ENCODE measurements around the gene COL21A1.

COL21A1 gene

GRCh38 chr6:56220078-56220477, 27.3 kb downstream of the COL21A1 start (continued):
- TF ChIP-seq MEIS1 (CRISPR knock-in tag; IDR thresholded peaks at IDR 0.05; ENCODE audit: borderline replicate concordance) (peak; percentile 73; the same call in 1 of the 2 replicates), ZNF292 (tag by site-specific recombination; IDR thresholded peaks at IDR 0.05; ENCODE audit: borderline replicate concordance, low read depth) (no peak), FEZF1 (tag by site-specific recombination; IDR thresholded peaks at IDR 0.05) (peak; percentile 26; the same call in 1 of the 2 replicates), ZNF391 (tag by site-specific recombination; IDR thresholded peaks at IDR 0.05; ENCODE audit: borderline replicate concordance, low read depth) (no peak), ZNF354C (tag by site-specific recombination; IDR thresholded peaks at IDR 0.05; ENCODE audit: borderline replicate concordance, low read depth) (no peak), ZNF221 (tag by site-specific recombination; IDR thresholded peaks at IDR 0.05; ENCODE audit: borderline replicate concordance) (no peak)

- H3K4me3 ChIP-seq (ENCODE audit: low read depth, low read length), result no peak overlapping the region
- no peak overlapping the region for H3K27ac ChIP-seq (ENCODE audit: extremely low read depth, low read depth, low read length)
- ChIA-PET CTCF (no interaction called here), POLR2A (no interaction called here)
- TF ChIP-seq ZNF16 (tag by site-specific recombination; IDR thresholded peaks at IDR 0.05; ENCODE audit: low read depth) (no peak), SCRT2 (tag by site-specific recombination; IDR thresholded peaks at IDR 0.05) (no peak), ZNF658 (tag by site-specific recombination; IDR thresholded peaks at IDR 0.05) (no peak), ZNF488 (tag by site-specific recombination; IDR thresholded peaks at IDR 0.05) (no peak), REST (tag by site-specific recombination; IDR thresholded peaks at IDR 0.05) (no peak), ZNF394 (tag by site-specific recombination; IDR thresholded peaks at IDR 0.05; ENCODE audit: borderline replicate concordance) (no peak), ZNF830 (tag by site-specific recombination; IDR thresholded peaks at IDR 0.05; ENCODE audit: low read depth) (no peak), ZNF112 (tag by site-specific recombination; IDR thresholded peaks at IDR 0.05) (no peak), GLIS2 (tag by site-specific recombination; IDR thresholded peaks at IDR 0.05) (no peak), ZNF23 (tag by site-specific recombination; IDR thresholded peaks at IDR 0.05; ENCODE audit: borderline replicate concordance) (no peak), KLF1 (tag by site-specific recombination; IDR thresholded peaks at IDR 0.05) (no peak), KLF7 (tag by site-specific recombination; IDR thresholded peaks at IDR 0.05; ENCODE audit: borderline replicate concordance) (no peak), ZNF350 (tag by site-specific recombination; IDR thresholded peaks at IDR 0.05) (no peak), ZNF571 (tag by site-specific recombination; IDR thresholded peaks at IDR 0.05) (no peak), ZNF747 (tag by site-specific recombination; IDR thresholded peaks at IDR 0.05) (no peak)
- H3K9me3 ChIP-seq (ENCODE audit: control insufficient read depth, insufficient read depth, low read depth, low read length), result no peaks in the 10 kb centered on the region
- no peaks in the 10 kb centered on the region for H3K36me3 ChIP-seq (ENCODE audit: control insufficient read depth in 2 of 2, insufficient read depth in 1 of 2, low read length in 2 of 2)
- no peaks in the 10 kb centered on the region for H3K4me1 ChIP-seq (ENCODE audit: control insufficient read depth, insufficient read depth, low read length)
These were observed 32.7 kb downstream of the COL21A1 start for GRCh38 chr6:56214703-56215101.

All from HEK293 (cell line).